GM13977 (cell line): ENCODE data around the gene PTPN5.
A peak's percentile ranks its signal among the peaks of the same experiment; 100 is the strongest.

Experiments used
- DNase-seq: peaks from one replicate; pipeline ENCODE4 v3.0.0; 2012; ENCODE audit warnings: low spot score
- CTCF ChIP-seq: IDR thresholded peaks from 2 replicates; pipeline ENCODE4 v1.5.1; 2012; ENCODE audit warnings: mild to moderate bottlenecking, control low read depth; ENCODE audit not compliant: insufficient read depth; ENCODE audit errors: extremely low read depth, missing control alignments
- in situ Hi-C: fragments of 300-500 bp; cut with MboI; formaldehyde crosslinking; loops from one replicate; pipeline ENCODE4 v1.12.0; 2022; ENCODE audit warnings: low sequenced_read_pairs, low pct_unique_long_range_greater_than_20kb, mixed read lengths, inconsistent platforms; ENCODE audit not compliant: unreplicated experiment

PTPN5 gene

GRCh38 chr11:18729426-18729825, 62.2 kb downstream of the PTPN5 start:
- no peak for DNase-seq
- in situ Hi-C loops: loop anchor here (25.0 kb wide), 1 partner anchor 192 kb away; the partner anchor contains the start of gene TSG101
- no peak for TF ChIP-seq CTCF

GRCh38 chr11:18728658-18729057, 62.9 kb downstream of the PTPN5 start:
- in situ Hi-C loops: loop anchor here (25.0 kb wide), 1 partner anchor 191 kb away; the partner anchor contains the start of gene TSG101
- no peak for TF ChIP-seq CTCF
- no peak for DNase-seq

- peak; percentile 83 for DNase-seq
- peak; percentile 86 for TF ChIP-seq CTCF
- in situ Hi-C loops: loop anchor here (25.0 kb wide), 1 partner anchor 190 kb away; the partner anchor contains the start of gene TSG101
These were observed 63.9 kb downstream of the PTPN5 start for GRCh38 chr11:18727479-18728236.

- in situ Hi-C loops: loop anchor here (25.0 kb wide), 1 partner anchor 189 kb away; the partner anchor contains the start of gene TSG101
- no peak for TF ChIP-seq CTCF
- DNase-seq: no peak
These were observed 65.6 kb downstream of the PTPN5 start, which contains the start of gene IGSF22 for GRCh38 chr11:18726040-18726439. TSS of gene IGSF22 (minus strand) at chr11:18726188. CDS start at chr11:18724236, 1,952 bp downstream.

- no peak for TF ChIP-seq CTCF
- DNase-seq: no peak
- in situ Hi-C loops: no loop called here
These were observed 67.6 kb downstream of the PTPN5 start for GRCh38 chr11:18723991-18724390.

- no peak for TF ChIP-seq CTCF
- in situ Hi-C loops: no loop called here
- no peak for DNase-seq
These were observed 69.3 kb downstream of the PTPN5 start for GRCh38 chr11:18722293-18722637.
